DMS 273 treated with DMSO at 0.1 percent for 48 hours (cell line): Measurements from ENCODE around the gene PRKAG2.

Experiments used
- DNase-seq: peaks from one replicate; lab custom pipeline; 2025; lab: John Stamatoyannopoulos, UW

Gene PRKAG2

DNA sequence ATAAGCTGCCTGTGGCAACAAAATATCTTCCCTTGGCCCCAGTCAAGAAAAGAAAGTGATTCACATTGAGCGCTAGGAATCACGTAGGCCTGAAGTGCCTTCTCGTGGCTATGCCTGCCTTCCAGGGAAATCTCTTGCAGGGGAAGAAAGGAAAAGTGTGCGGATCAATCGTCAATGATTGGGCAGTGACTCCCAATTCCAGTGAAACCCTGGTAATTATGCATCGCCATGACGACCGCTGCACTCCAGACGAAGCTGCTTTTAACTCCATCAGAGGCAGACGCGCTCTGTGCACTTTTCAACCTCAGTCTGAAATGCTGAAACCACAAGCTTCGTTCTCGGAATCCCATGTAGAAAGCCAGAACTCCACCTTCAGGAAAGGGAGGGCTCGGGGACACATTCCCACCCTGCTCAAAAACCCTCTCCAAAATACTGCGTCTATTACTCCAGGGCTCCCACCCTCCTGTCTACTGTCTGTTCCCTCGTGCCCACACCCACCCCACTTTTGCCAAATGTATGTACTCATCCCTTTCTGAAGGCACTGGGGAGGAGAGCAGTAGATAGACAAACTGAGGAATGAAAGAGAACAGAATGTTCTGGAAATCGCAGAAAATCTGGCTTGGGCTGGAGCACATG is 24.2 kb upstream of the PRKAG2 start:
- DNase-seq, result no peak

- no peak for DNase-seq
Observed at GRCh38 chr7:151900591-151900985, 23.7 kb upstream of the PRKAG2 start.

GRCh38 chr7:151899513-151900360 is 22.8 kb upstream of the PRKAG2 start:
- DNase-seq, result no peak

DNA sequence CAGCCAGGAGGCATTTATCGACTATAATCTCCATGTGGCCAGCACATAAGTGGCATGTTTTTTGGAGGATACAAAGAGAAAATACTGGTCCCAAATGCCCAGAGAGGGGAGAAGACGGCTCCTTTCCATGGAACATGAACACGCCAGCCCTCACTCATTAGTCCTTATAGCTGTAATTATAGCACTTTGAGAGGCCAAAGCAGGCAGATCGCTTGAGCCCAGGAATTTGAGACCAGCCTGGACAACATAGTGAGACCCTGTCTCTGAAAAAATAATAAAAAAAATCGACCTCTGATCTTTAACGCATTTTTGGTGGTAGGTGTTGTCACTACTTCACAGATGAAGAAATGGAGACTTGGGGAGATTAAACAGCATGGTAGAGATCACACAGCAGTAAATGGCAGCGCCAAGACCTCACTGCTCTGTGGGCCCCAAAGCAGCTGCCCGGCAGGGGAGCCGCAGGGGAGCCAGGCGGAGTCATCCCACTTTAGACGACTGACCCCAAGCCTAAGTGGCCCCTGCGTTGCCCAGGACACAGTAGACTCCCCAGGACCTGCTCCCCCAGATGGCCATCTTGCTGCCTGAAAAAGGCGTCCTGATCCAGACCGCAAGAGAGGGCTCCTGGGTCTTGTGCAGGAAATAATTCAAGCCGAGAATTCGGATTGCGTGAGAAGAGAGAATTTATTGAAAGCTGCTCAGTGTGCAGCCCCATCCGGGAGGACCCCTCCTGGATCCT is 21.2 kb upstream of the PRKAG2 start:
- no peak for DNase-seq

- no peak for DNase-seq
Observed at GRCh38 chr7:151897161-151897731, 20.3 kb upstream of the PRKAG2 start.

DNA sequence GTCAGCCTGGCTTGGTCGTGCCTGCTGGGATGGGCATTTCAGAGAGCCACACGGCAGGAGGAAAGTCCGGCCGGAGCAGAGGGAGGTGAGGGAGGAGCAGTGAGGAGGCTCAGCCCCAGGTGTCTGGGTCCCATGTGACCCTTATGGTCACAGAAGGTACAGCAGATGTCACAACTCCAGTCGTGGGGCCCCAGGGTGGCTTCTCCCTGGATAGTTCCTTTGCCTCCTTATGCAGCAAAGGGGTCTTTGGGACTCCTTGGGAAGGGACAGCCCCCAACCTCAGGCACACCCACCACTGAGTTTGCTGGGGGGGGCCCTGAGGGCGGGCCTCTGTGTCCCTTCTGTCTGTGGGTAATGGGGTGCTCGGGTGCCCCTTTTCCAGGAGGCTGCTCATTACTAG is 19.6 kb upstream of the PRKAG2 start:
- DNase-seq, result no peak

DNA sequence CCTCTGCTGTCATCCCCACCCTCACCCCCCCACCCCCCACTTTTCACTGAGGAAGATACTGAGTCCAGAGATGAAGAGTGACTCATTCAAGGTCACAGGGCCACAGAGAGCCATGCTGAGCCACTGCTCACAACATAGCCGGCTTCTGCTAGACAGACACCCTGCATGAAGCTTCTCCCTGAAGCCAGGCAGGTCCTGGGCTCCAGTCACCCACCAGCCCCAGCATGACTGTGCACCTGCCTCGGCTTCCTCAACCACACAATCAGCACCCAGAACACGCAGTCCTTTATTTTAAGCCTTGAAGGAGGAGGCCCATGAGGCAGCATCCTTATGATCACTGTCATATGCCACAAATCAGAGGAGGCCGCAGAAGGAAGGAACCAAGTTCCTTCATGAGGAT is 19.2 kb upstream of the PRKAG2 start:
- no peak for DNase-seq

DNA sequence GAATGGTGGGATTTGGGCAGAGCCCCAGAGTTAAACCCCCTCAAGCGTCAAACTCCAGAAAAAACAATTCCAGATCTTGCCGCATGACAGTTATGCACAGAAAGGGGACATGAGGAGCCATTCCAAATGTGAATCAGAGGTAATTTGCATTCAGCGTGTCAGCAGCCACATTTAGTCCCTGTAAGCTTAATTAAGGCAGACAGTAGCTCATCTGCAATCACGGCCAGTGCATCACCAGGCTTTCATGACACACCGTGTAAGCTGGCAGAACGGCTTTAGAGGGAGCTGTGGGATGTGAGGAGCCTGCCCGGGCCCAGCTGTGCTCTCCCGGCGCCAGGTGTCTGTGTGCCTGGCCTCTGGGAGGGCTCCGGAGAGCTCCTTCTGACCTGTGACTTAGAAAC is 18.7 kb upstream of the PRKAG2 start:
- no peak for DNase-seq

- DNase-seq, result no peak
Observed at GRCh38 chr7:151895008-151895630, 18.2 kb upstream of the PRKAG2 start.

DNA sequence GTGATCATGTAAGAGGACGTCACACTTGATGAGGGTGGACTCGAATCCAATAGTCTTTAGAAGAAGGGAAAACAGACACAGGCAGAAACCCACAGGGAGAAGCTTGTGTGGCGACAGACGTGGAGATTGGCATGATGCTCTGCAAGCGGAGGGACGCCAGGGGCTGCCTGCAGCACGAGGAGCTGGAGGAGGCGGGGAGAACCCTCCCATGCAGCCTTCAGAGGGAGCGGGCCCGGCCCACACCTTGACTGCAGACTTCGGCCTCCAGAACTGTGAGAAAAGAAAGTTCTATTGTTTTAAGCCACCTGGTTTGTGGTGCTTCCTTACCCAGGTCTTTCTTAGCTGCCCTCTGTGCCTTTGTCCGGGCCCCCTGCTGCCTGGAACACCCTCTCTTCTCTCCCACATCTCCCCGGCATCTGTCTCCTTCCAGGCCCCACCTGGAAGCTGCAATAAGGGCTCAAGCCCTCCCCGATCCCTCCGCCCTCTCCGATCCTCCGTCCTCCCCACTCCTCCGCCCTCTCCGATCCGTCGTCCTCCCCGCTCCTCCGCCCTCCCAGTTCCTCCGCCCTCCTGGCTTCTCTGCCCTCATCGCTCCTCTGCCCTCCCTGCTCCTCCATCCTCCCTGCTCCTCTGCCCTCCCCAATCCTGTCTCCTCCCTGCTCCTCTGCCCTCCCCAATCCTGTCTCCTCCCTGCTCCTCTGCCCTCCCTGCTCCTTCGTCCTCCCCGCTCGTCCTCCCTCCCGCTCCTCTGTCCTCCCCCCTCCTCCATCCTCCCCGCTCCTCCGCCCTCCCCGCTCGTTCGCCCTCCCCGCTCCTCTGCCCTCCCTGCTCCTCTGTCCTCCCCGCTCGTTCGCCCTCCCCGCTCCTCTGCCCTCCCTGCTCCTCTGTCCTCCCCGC is 17.4 kb upstream of the PRKAG2 start:
- DNase-seq, result no peak

DNA sequence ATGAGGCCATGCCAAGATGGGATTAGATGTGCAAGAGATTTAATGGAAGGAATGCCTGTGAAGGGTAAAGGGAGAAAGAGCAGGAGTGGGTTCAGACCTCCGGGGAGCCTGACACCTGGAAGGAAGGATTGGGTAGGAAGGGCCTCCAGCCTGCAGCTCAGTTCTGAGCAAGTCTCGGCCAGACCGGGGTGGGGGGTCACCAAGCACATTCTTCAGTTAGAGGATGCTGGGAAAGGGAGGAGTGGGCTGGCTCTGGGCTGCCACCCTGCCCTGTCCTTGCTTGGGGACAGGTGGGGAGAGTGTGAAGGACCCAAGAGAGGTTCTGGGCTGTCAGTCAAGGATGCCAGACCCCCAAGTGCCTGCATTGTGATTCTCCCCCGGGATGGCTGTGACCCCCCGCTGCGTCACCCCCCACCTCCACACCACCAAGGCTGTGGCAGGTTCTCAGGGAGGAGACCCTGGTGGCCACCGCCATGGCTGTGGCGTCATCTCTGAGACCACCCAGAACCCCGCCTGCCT is 16.5 kb upstream of the PRKAG2 start:
- no peak for DNase-seq

GRCh38 chr7:151891753-151892152 is 14.8 kb upstream of the PRKAG2 start:
- no peak for DNase-seq

DNA sequence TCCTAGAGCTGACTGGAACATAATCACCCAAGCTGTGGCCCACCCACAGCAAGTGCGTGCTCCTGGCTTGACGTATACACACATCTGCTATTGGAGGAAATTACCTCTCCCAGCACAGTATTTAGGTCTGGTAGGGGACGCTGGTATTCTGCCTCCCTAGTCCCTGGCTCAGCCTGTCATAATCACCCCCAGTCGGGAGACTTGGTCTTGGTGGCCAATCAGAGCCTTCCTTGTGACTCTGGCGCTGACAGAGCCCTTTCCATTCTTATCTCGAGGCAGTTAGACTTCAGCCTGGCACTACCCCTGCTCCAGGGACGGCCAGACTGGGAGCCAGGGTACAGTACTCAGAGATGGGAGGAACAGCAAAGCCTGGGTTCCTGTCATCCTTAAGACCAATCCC is 14.3 kb upstream of the PRKAG2 start:
- no peak for DNase-seq

DNA sequence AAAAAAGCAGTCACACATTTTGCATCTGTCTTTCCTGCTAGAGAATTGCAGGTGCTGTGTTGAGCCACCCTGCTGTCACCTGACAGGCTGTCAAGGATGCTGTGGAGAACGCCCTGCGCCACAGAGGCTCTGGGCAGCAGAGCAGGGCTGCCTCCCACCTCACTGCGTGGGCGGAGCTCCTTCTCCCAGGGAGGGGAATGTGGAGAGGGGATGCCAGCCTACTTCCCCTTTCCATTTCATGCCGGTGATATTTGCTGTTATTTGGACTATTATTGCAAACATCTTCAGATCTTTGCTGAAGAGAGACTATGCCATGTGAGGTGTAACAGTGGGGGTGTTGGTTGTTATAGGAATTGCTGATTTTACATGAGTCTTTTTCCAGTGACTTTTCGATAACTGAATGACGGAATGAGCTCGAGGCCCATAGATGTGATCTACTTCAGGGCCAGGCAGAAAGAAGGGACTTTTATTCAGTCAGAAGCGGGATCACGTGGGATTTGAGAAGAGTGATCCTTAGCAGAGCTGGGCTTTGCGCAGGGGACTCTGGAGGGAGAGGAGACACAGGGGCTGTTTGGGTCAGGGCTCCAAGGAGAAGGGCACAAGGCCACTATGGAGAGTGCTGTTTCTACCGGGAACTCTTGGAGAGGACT is 13.6 kb upstream of the PRKAG2 start:
- no peak for DNase-seq

- DNase-seq, result no peak
Observed at GRCh38 chr7:151889406-151890354, 12.8 kb upstream of the PRKAG2 start.

DNA sequence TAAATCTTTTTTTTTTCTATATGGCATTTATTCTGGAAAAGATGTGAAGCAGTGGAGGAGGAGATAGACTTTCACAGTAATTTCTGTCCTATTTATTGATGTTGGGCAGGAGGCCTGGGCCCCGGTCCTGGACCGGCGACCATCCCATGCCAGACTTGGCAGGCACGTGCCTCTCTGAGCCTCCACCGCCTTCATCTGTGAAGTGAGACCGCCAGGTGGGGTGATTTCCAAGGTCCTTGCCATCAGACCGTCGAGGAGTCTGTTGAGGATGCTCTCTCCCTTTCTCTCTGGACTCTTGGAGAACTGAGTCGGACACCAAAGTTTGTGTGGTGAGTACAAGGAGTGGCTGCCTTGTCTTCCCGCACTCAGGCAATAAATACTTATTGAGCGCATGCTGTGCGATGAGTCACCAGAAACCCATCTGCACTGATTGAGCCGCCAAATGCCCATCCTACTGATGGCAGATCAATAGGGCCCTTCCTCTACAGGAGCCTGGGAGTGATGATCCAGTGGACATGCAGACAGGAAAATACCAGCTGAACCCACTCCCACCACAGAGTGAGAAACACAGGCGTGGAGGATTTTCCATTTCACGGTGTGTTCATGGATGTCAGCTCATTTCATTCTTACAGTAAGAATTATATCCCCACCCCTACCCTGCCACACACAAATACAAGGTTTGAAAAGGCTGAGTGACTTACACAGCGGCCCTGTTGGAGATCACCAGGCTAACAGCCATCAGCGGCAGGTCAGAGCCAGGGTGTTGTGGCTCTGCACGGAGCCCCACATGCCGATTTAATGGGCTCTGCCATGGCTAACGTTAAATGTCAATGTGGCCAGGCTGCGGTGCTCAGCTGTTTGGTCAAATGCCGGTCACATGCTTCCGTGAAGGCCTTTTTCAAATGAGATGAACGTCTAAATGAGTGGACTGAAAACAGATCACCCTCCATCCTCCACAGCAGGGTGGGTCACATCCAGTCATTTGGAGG is 11.5 kb upstream of the PRKAG2 start:
- no peak for DNase-seq

DNA sequence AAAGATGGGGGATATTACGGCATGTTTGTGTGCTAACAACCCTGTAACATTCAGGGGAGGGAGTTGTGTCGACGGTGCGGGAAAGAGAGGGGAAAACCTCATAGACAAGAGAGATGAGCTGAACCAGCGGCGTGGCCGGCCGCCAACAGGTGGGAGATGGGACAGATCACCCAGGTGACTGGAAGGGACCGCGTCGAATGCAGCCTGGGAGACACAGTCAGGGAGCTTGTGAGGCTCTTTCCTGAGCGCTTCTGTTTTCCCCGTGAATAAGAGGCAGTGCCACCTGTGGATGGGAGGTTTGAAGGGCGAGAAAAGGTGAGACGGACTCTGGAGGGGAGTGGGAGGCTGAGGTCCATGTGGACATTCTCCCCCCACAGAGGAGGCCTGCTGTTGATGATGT is 9.9 kb upstream of the PRKAG2 start:
- no peak for DNase-seq

GRCh38 chr7:151885202-151885580 is 8.3 kb upstream of the PRKAG2 start:
- DNase-seq, result no peak
